ENCODE results near the gene RBFOX1. TPM values are rescaled to one million over a fixed set of nuclear protein-coding genes. Genes with fewer than 3 reads are reported as not detected.

The RBFOX1 gene
- total and polyA plus RNA-seq, 2 donors (not counting 1 experiment from before 2014, with no cell fraction given), result not detected

- Mint-ChIP-seq H3K27ac (no peak overlapping the region), H3K4me1 (no peaks in the 10 kb centered on the region), H3K9me3 (ENCODE audit: insufficient read depth) (no peaks in the 10 kb centered on the region), H3K4me3 (no peak overlapping the region), H3K27me3 (no peaks in the 10 kb centered on the region)
- no peak for DNase-seq
- H3K4me3 ChIP-seq (ENCODE audit: control extremely low read depth in 1 of 5, extremely low read depth in 1 of 5, insufficient read depth in 1 of 5, low read depth in 2 of 5, low read length in 4 of 5), result no peak overlapping the region
- intact Hi-C loops (cut with micrococcal nuclease), result no loop called here
- CTCF ChIA-PET, result no interaction called here
- no peaks in the 10 kb centered on the region for H3K36me3 ChIP-seq (replicated peaks in 1 of 2; ENCODE audit: control extremely low read depth in 1 of 2, control insufficient read depth in 1 of 2, extremely low read depth in 1 of 2, insufficient read depth in 2 of 2, low read length in 1 of 2)
- TF ChIP-seq EZH2 (IDR thresholded peaks at IDR 0.05; ENCODE audit: borderline replicate concordance, insufficient read depth, low read depth, low read length, poor library complexity, severe bottlenecking) (no peak), CTCF (IDR thresholded peaks at IDR 0.05) (no peak)
- no peaks in the 10 kb centered on the region for H4K20me1 ChIP-seq (ENCODE audit: control insufficient read depth, insufficient read depth, low read length, poor library complexity, severe bottlenecking)
- no peak for ATAC-seq (ENCODE audit: low read depth)
- no peak overlapping the region for H3K4me2 ChIP-seq (replicated peaks; ENCODE audit: low read depth, low read length, poor library complexity, severe bottlenecking)
- H3K27ac ChIP-seq (ENCODE audit: low read length in 2 of 2), result no peak overlapping the region
- H3K79me2 ChIP-seq (ENCODE audit: control insufficient read depth, insufficient read depth, low read length), result no peaks in the 10 kb centered on the region
- no peak overlapping the region for H3K9ac ChIP-seq (ENCODE audit: low read length)
- H3K27me3 ChIP-seq (replicated peaks in 1 of 4; ENCODE audit: control extremely low read depth in 1 of 4, control insufficient read depth in 3 of 4, insufficient read depth in 4 of 4, low read length in 3 of 4), result no peaks in the 10 kb centered on the region
- H3K9me3 ChIP-seq (ENCODE audit: control extremely low read depth in 1 of 3, control insufficient read depth in 2 of 3, insufficient read depth in 1 of 3, low read length in 2 of 3), result peaks cover 0 to 10% (median 4%) of the 10 kb centered on the region in 3 donors
- WGBS (ENCODE audit: insufficient coverage), result 90% methylated on average over 5 of the region's 12 CpGs
- H2AFZ ChIP-seq (ENCODE audit: insufficient read depth, low read depth, low read length, poor library complexity, severe bottlenecking), result no peak overlapping the region
- no peaks in the 10 kb centered on the region for H3K4me1 ChIP-seq (ENCODE audit: control insufficient read depth in 2 of 2, insufficient read depth in 2 of 2, low read length in 2 of 2)
- POLR2A ChIA-PET, result no interaction called here
Observed at GRCh38 chr16:7437135-7437804, 104.6 kb downstream of the RBFOX1 start.

GRCh38 chr16:7437843-7438242, 105.2 kb downstream of the RBFOX1 start:
- Histone ChIP-seq H3K9ac (ENCODE audit: low read length) (no peak overlapping the region), H3K4me1 (ENCODE audit: control insufficient read depth in 2 of 2, insufficient read depth in 2 of 2, low read length in 2 of 2) (no peaks in the 10 kb centered on the region), H3K4me2 (replicated peaks; ENCODE audit: low read depth, low read length, poor library complexity, severe bottlenecking) (no peak overlapping the region), H3K27ac (ENCODE audit: low read length in 2 of 2) (no peak overlapping the region), H3K36me3 (replicated peaks in 1 of 2; ENCODE audit: control extremely low read depth in 1 of 2, control insufficient read depth in 1 of 2, extremely low read depth in 1 of 2, insufficient read depth in 2 of 2, low read length in 1 of 2) (no peaks in the 10 kb centered on the region), H3K79me2 (ENCODE audit: control insufficient read depth, insufficient read depth, low read length) (no peaks in the 10 kb centered on the region), H4K20me1 (ENCODE audit: control insufficient read depth, insufficient read depth, low read length, poor library complexity, severe bottlenecking) (no peaks in the 10 kb centered on the region), H2AFZ (ENCODE audit: insufficient read depth, low read depth, low read length, poor library complexity, severe bottlenecking) (no peak overlapping the region), H3K9me3 (ENCODE audit: control extremely low read depth in 1 of 3, control insufficient read depth in 2 of 3, insufficient read depth in 1 of 3, low read length in 2 of 3) (peaks cover 0 to 14% (median 3%) of the 10 kb centered on the region in 3 donors), H3K4me3 (ENCODE audit: control extremely low read depth in 1 of 5, extremely low read depth in 1 of 5, insufficient read depth in 1 of 5, low read depth in 2 of 5, low read length in 4 of 5) (no peak overlapping the region), H3K27me3 (replicated peaks in 1 of 4; ENCODE audit: control extremely low read depth in 1 of 4, control insufficient read depth in 3 of 4, insufficient read depth in 4 of 4, low read length in 3 of 4) (no peaks in the 10 kb centered on the region)
- Mint-ChIP-seq H3K4me3 (no peak overlapping the region), H3K27ac (no peak overlapping the region), H3K4me1 (no peaks in the 10 kb centered on the region), H3K9me3 (ENCODE audit: insufficient read depth) (no peaks in the 10 kb centered on the region), H3K27me3 (no peaks in the 10 kb centered on the region)
- ATAC-seq (ENCODE audit: low read depth) (no peak), DNase-seq (no peak)
- intact Hi-C loops (cut with micrococcal nuclease), result no loop called here
- WGBS (ENCODE audit: insufficient coverage), result 100% methylated on average over 2 of the region's 7 CpGs
- ChIA-PET CTCF (no interaction called here), POLR2A (no interaction called here)
- TF ChIP-seq CTCF (IDR thresholded peaks at IDR 0.05), result no peak
- no peak for TF ChIP-seq EZH2 (IDR thresholded peaks at IDR 0.05; ENCODE audit: borderline replicate concordance, insufficient read depth, low read depth, low read length, poor library complexity, severe bottlenecking)
